Astrocyte of the spinal cord (primary cell): ENCODE results near the gene ALG12.

ENCODE experiments used
- DNase-seq: peaks from one replicate; pipeline ENCODE4 v3.0.0; 2011; ENCODE audit warnings: low read depth, low spot score
- H3K4me3 ChIP-seq: 2 replicates; pipeline ENCODE4 v1.5.1; 2011; ENCODE audit warnings: low read depth, mild to moderate bottlenecking, low read length, moderate library complexity
- CTCF ChIP-seq: IDR thresholded peaks from 2 replicates; pipeline ENCODE4 v1.5.1; 2012; ENCODE audit warnings: low read depth, mild to moderate bottlenecking, low read length, inconsistent platforms
- in situ Hi-C: cut with HindIII; loops from 2 replicates; pipeline ENCODE4 v1.10.0; 2017; ENCODE audit warnings: low sequenced_read_pairs

ALG12 gene

GRCh38 chr22:49956914-49957825 is 38.9 kb upstream of the ALG12 start:
- in situ Hi-C loops = no loop called here
- TF ChIP-seq CTCF = no peak
- H3K4me3 ChIP-seq = no peak overlapping the region
- no peak for DNase-seq

- DNase-seq = no peak
- H3K4me3 ChIP-seq = no peak overlapping the region
- no peak for TF ChIP-seq CTCF
- in situ Hi-C loops = no loop called here
Observed at GRCh38 chr22:49956418-49956770, 38.2 kb upstream of the ALG12 start.

- in situ Hi-C loops = no loop called here
- no peak for TF ChIP-seq CTCF
- DNase-seq = no peak
- H3K4me3 ChIP-seq = no peak overlapping the region
Observed at GRCh38 chr22:49955581-49956417, 37.6 kb upstream of the ALG12 start.

- no peak for TF ChIP-seq CTCF
Observed at GRCh38 chr22:49954991-49955580, 36.8 kb upstream of the ALG12 start.

GRCh38 chr22:49954354-49954753 is 36.1 kb upstream of the ALG12 start:
- no peak for DNase-seq
- H3K4me3 ChIP-seq = no peak overlapping the region
- TF ChIP-seq CTCF = no peak
- in situ Hi-C loops = no loop called here

More at GRCh38 chr22:49954991-49955580, 36.8 kb upstream of the ALG12 start:
- in situ Hi-C loops = no loop called here
- no peak for DNase-seq
- no peak overlapping the region for H3K4me3 ChIP-seq

GRCh38 chr22:49953680-49954344 is 35.6 kb upstream of the ALG12 start:
- no peak for TF ChIP-seq CTCF
- H3K4me3 ChIP-seq = no peak overlapping the region
- in situ Hi-C loops = no loop called here
- DNase-seq = no peak
